Mesothelial cell of epicardium (in vitro differentiated cells): ENCODE results near the gene AFAP1. TPM values are rescaled to one million over a fixed set of nuclear protein-coding genes. Genes with fewer than 3 reads are reported as not detected.

ENCODE experiments used
- DNase-seq, 2 experiments: peaks; one replicate each; pipeline ENCODE4 v3.0.0; 2021; ENCODE audit warnings: low spot score in 2 of 2; ENCODE audit not compliant: unreplicated experiment in 2 of 2
- H3K27ac Mint-ChIP-seq: 2 replicates; pipeline ENCODE4 v1.8.0; 2021; ENCODE audit warnings: mixed read lengths
- H3K27me3 Mint-ChIP-seq: 2 replicates; pipeline ENCODE4 v1.8.0; 2021; ENCODE audit warnings: low read depth, mixed read lengths
- H3K36me3 Mint-ChIP-seq: 2 replicates; pipeline ENCODE4 v1.8.0; 2021; ENCODE audit warnings: mixed read lengths
- H3K4me1 Mint-ChIP-seq: 2 replicates; pipeline ENCODE4 v1.8.0; 2021; ENCODE audit warnings: mixed read lengths
- H3K4me3 Mint-ChIP-seq: 2 replicates; pipeline ENCODE4 v1.8.0; 2021; ENCODE audit warnings: mild to moderate bottlenecking, moderate library complexity, mixed read lengths
- H3K9me3 Mint-ChIP-seq: 2 replicates; pipeline ENCODE4 v1.8.0; 2021; ENCODE audit warnings: mixed read lengths
- total RNA-seq: library from RNA; stranded (reverse); gene quantifications from 3 replicates; pipeline ENCODE4 v1.2.1, GENCODE V29; 2021
- TF ChIP-seq, protein P1 (sequence below): fragments of 200-600 bp; sonication (generic); IDR thresholded peaks from one replicate; pipeline ENCODE4 v1.5.0; 2021; ENCODE audit warnings: antibody characterized with exemption; ENCODE audit not compliant: unreplicated experiment

The AFAP1 gene
- total RNA-seq, 1 donor from 2014 or later: 82.4 TPM

DNA sequence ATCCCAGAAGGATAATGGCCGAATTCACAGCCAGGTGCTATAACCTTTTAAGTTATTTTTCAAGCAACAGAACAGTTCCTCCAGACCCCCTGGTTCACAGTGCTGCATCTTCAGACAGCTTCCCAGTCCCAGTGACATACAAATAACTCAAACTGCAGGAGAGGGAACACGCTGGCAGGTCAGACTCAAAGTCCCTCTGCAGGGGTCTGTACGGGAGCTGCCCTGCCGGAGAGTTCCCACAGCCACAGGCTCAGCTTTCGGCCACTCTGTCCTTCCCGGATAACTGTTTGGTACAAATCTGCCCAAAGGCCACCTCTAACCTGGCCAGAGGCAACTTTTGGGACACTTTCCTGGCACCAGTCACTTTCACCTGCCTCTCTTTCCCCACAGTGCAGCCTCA lies 230.2 kb downstream of the AFAP1 start:
- Mint-ChIP-seq H3K36me3 (no peaks in the 10 kb centered on the region), H3K9me3 (no peaks in the 10 kb centered on the region), H3K27ac (no peak overlapping the region), H3K4me1 (no peaks in the 10 kb centered on the region), H3K27me3 (no peaks in the 10 kb centered on the region), H3K4me3 (no peak overlapping the region)
- TF ChIP-seq, protein P1, sequence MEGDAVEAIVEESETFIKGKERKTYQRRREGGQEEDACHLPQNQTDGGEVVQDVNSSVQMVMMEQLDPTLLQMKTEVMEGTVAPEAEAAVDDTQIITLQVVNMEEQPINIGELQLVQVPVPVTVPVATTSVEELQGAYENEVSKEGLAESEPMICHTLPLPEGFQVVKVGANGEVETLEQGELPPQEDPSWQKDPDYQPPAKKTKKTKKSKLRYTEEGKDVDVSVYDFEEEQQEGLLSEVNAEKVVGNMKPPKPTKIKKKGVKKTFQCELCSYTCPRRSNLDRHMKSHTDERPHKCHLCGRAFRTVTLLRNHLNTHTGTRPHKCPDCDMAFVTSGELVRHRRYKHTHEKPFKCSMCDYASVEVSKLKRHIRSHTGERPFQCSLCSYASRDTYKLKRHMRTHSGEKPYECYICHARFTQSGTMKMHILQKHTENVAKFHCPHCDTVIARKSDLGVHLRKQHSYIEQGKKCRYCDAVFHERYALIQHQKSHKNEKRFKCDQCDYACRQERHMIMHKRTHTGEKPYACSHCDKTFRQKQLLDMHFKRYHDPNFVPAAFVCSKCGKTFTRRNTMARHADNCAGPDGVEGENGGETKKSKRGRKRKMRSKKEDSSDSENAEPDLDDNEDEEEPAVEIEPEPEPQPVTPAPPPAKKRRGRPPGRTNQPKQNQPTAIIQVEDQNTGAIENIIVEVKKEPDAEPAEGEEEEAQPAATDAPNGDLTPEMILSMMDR: no peak
- DNase-seq: no peak

DNA sequence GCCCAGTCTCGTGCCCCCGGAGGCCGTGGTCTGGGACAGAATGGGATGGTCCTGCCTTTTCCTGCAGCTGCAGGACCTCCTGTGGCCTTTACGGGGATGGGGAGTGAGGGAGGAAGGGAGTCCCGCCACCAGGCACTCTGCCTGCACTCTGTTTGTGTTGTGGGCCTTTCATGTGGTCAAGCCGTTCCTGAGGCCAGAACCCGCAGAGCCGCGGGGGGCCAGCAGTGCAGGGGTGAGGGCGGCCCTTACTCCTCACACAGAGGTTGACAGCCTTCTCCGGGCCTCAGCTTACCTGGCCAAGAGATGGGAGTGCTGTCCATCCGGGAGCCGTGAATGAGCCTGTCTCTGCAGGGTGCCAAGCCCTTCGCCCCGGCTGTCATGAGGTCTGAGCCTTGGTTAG lies 230.7 kb downstream of the AFAP1 start:
- Mint-ChIP-seq H3K27me3 (no peaks in the 10 kb centered on the region), H3K27ac (no peak overlapping the region), H3K4me1 (no peaks in the 10 kb centered on the region), H3K4me3 (no peak overlapping the region), H3K36me3 (no peaks in the 10 kb centered on the region), H3K9me3 (no peaks in the 10 kb centered on the region)
- no peak for DNase-seq
- TF ChIP-seq, protein P1: no peak

Other genes starting within 250 kb of the AFAP1 start
- gene ABLIM2, start 219.0 kb upstream of the AFAP1 start, total RNA-seq: 2.7 to 3.5 TPM (median 3.1 TPM) in 3 replicates